Fibroblast of pulmonary artery (primary cell): Measurements from ENCODE around the gene GLRA3.
"Not testable (repeated sequence)": the region's sequence is repeated elsewhere in the genome, so short reads cannot be mapped to it uniquely, and the experiment has no call there.

Experiments
- DNase-seq: peaks from one replicate; pipeline ENCODE4 v3.0.0-alpha.2; 2010; ENCODE audit warnings: low read depth
- H3K4me3 ChIP-seq: replicated peaks from 2 replicates; pipeline ENCODE4 v1.5.1; 2011; ENCODE audit warnings: low read depth, mild to moderate bottlenecking, control low read depth, low read length, moderate library complexity
- TF ChIP-seq, protein P1 (sequence below): IDR thresholded peaks from 2 replicates; pipeline ENCODE4 v1.5.1; 2011; ENCODE audit warnings: mild to moderate bottlenecking, control low read depth, low read length, inconsistent platforms; ENCODE audit errors: missing control alignments

Gene GLRA3

DNA sequence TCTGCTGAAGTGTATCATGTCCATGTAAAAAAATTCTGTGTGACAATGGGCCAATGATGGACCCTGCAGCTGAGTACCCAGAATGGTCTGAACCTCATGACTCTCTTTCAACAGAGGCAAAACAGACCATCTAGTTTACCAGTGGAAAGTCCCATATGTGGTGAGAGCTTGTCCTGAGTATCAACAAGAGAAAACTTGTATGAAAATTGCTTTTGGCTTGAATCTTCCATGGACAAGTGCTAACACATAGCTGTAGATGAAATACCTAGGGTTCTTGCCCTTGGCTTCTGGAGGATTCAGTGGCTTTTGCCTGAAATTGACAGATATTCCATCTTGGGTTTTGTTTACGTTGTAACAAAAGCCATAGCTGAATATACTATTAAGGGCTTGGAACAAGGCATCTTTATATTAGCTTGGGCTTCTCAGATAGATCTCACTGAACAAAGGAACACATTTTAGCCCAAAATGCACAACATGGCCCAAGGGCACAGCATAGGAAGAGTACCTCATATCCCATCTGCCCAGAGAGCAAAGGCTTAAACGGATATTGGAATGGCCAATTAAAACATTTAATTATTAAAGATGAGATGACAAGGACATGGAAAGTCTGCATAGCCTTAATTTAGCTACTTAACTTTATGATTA, 178.2 kb downstream of the GLRA3 start:
- TF ChIP-seq, protein P1, sequence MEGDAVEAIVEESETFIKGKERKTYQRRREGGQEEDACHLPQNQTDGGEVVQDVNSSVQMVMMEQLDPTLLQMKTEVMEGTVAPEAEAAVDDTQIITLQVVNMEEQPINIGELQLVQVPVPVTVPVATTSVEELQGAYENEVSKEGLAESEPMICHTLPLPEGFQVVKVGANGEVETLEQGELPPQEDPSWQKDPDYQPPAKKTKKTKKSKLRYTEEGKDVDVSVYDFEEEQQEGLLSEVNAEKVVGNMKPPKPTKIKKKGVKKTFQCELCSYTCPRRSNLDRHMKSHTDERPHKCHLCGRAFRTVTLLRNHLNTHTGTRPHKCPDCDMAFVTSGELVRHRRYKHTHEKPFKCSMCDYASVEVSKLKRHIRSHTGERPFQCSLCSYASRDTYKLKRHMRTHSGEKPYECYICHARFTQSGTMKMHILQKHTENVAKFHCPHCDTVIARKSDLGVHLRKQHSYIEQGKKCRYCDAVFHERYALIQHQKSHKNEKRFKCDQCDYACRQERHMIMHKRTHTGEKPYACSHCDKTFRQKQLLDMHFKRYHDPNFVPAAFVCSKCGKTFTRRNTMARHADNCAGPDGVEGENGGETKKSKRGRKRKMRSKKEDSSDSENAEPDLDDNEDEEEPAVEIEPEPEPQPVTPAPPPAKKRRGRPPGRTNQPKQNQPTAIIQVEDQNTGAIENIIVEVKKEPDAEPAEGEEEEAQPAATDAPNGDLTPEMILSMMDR, result no peak
- H3K4me3 ChIP-seq, result no peak overlapping the region
- no peak for DNase-seq

DNA sequence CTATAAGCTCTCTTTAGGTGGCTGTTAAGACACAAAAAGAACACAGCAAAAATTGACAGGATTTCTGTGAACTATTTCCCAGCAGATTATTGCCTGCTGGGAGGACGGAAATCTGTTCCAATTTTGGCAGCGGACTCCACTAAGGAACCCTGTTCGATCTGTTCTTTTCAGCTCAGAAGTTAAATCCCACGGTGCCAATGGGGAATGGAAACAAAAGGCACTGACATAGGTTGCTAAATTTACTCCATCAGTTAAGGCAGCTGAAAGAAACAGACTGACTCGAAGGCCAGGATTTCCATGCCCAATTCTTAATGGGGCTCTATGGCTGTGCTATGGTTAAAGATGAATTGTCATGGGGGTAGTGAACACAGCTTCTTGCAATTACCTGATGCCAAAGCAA, 180.2 kb downstream of the GLRA3 start:
- DNase-seq, result no peak
- no peak overlapping the region for H3K4me3 ChIP-seq
- TF ChIP-seq, protein P1, result no peak

DNA sequence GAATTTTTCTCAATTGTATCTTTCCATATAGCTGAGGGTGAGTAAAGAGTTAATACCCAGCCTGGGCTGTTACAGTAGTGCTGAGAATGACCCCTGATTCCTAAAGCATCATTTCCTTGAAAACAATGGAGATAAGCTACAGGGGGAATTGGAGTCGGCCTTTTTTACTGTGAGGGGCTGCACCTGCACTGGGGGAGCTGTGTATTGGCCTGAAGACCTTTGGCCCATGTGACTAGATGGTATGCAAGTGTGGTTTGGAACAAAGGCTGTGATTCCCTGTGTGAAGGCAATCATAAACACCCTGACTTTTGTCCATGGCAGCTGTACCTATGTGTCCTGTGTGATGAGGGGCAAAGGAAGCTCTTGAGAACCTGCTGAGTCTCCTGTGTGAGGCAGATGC, 182.7 kb downstream of the GLRA3 start:
- no peak for DNase-seq
- TF ChIP-seq, protein P1, result no peak
- H3K4me3 ChIP-seq, result no peak overlapping the region

GRCh38 chr4:174640146-174640545, 188.9 kb downstream of the GLRA3 start:
- no peak for DNase-seq
- H3K4me3 ChIP-seq, result no peak overlapping the region
- TF ChIP-seq, protein P1, result no peak

- TF ChIP-seq, protein P1, result no peak
- no peak for DNase-seq
- no peak overlapping the region for H3K4me3 ChIP-seq
These were observed 193.3 kb downstream of the GLRA3 start for GRCh38 chr4:174635732-174636131.

DNA sequence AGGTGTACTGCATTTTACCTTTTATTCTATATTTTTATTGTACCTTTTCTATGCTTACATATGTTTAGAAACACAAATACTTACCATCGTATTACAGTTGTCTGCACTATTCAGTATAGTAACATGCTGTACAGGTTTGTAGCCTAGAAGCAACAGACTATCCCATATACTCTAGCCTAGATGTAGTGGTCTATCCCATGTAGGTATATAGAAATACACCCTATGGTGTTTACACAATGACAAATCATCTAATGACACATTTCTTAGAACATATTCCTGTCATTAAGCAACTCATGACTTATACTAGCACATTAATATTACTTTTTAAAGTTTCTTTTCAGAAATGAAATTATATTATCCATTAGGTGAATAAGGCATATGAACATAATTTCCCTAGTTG, 195.6 kb downstream of the GLRA3 start:
- TF ChIP-seq, protein P1, result no peak

GRCh38 chr4:174631901-174632758, 196.9 kb downstream of the GLRA3 start:
- peak; percentile 72 for DNase-seq
- TF ChIP-seq, protein P1, result peak; percentile 94
- H3K4me3 ChIP-seq, result no peak overlapping the region

More for the DNA sequence above, 195.6 kb downstream of the GLRA3 start:
- no peak overlapping the region for H3K4me3 ChIP-seq
- DNase-seq, result no peak

DNA sequence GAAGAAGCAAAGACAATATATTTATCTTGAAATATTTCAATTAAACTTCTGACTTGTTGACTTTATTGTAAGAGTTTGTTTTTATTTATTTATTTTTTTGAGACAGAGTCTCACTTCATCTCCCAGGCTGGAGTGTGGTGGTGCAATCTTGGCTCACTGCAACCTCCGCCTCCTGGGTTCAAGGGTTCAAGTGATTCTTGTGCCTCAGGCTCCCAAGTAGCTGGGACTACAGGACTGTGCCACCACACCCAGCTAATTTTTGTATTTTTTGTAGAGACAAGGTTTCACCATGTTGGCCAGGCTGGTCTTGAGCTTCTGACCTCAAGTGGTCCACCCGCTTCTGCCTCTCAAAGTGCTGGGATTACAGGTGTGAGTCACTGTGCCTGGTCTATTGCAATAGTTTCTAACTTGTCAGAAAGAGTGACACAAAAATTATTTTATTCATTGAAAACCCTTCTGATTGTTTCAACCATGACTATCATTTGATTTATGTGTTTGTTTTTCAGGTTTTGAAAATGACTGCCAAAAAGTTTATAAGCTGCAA, 199.1 kb downstream of the GLRA3 start:
- H3K4me3 ChIP-seq, DNase-seq: not testable (repeated sequence)
